Measurements from ENCODE around the gene NKD2. TPM values are rescaled to one million over a fixed set of nuclear protein-coding genes. Genes with fewer than 3 reads are reported as not detected.

The NKD2 gene
- total RNA-seq, 1 donor: 2.2 TPM

DNA sequence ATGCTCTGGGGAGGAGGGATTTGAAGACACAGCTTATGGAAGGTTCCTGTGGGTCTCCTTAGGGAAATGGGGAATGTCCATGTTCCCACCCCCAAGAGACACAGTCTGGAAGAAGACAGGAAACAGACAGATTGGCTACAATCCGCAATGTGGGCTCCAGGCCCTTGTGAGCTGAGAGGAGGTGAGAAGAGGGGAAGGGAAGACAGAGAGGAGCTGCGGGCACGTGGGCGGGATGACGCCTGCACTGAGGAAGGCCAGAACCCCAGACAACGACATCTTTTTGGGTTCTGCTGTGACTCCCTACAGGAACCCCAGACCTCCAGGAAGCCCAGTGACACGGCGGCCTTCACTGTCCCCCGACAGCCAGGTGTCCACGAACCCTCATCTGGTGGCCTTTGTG lies 29.9 kb upstream of the NKD2 start:
- no peak for DNase-seq (ENCODE audit: low read depth)
- no peak for TF ChIP-seq CTCF (IDR thresholded peaks at IDR 0.05; ENCODE audit: insufficient read depth, low read depth, low read length)
- H3K4me3 ChIP-seq (ENCODE audit: low read depth, low read length): no peak overlapping the region

- no peak overlapping the region for H3K4me3 ChIP-seq (ENCODE audit: low read depth, low read length)
- no peak for TF ChIP-seq CTCF (IDR thresholded peaks at IDR 0.05; ENCODE audit: insufficient read depth, low read depth, low read length)
- DNase-seq (ENCODE audit: low read depth): no peak
Observed at GRCh38 chr5:979100-979817, 29.3 kb upstream of the NKD2 start.

DNA sequence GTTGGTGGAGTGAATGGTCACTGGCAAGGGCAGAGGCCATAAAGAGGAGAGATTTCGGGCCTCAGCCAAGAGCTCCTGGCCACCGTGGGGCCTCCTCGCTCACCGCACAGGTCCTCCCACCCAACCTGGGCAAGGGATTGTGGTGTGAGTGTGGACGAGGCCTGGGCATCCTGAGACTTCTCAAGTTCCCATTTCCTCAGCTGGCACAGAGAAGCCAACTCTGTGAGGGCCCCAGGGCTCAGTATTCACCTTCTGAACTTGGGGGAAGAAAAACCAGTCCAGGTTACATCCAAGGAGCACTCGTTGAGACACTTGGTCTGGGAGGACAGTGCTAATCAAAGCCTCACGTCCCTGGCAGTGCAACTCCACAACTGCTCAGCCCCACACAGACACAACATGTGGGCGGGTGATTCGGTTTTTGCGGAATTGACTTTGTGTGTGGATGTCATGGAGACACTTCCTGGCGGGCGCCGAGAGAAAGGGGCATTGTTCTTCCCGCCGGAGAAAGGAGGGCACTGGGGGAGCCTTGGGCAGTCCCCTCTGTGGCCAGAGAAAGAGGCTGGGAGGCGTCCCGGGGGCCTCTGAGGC lies 28.5 kb upstream of the NKD2 start:
- H3K4me3 ChIP-seq (ENCODE audit: low read depth, low read length): no peak overlapping the region
- no peak for TF ChIP-seq CTCF (IDR thresholded peaks at IDR 0.05; ENCODE audit: insufficient read depth, low read depth, low read length)
- DNase-seq (ENCODE audit: low read depth): no peak

DNA sequence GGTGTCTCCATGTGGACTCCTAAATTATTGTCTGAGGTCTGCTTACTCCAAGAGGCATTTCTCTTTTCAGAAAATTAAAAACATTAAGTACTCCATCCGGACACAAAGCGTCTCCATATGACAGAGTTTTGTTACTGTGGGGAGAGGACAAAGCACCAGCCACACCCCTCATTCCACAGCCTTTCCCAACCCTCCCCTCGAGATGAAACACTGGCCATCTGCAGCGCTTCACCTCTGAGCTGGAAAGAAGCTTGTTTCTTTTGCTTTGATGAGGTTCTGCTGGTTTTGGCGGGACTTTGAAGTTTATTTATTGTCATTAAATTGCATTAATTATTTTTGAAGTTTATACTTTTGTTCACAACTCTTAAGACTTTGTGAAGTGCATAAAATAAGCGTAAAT lies 27.6 kb upstream of the NKD2 start:
- no peak overlapping the region for H3K4me3 ChIP-seq (ENCODE audit: low read depth, low read length)
- peak; percentile 37 for DNase-seq (ENCODE audit: low read depth)
- TF ChIP-seq CTCF (IDR thresholded peaks at IDR 0.05; ENCODE audit: insufficient read depth, low read depth, low read length): no peak

DNA sequence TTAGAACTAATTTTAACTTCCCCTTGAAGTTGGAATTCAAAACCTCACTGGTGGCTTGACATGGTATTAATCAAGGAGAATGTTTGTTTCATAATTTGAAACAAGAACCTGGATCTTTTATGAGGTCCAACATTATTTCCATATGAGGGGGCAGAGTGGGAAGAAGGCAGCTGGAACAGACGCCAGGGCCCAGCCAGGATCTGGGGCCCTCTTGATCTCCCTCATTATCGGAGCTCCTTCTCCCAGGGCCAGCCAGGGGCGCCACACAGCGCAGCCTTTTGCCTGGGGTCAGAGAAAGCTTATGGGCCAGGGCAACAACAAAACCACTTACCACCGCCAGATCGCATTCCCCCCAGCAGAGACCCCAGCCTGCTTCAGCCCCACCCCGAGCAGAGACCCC lies 27.1 kb upstream of the NKD2 start:
- H3K4me3 ChIP-seq (ENCODE audit: low read depth, low read length): no peak overlapping the region
- DNase-seq (ENCODE audit: low read depth): no peak
- TF ChIP-seq CTCF (IDR thresholded peaks at IDR 0.05; ENCODE audit: insufficient read depth, low read depth, low read length): no peak

GRCh38 chr5:982377-983237 lies 26.0 kb upstream of the NKD2 start:
- no peak overlapping the region for H3K4me3 ChIP-seq (ENCODE audit: low read depth, low read length)
- peak; percentile 40 for TF ChIP-seq CTCF (IDR thresholded peaks at IDR 0.05; ENCODE audit: insufficient read depth, low read depth, low read length)
- DNase-seq (ENCODE audit: low read depth): no peak

Data from fibroblast of villous mesenchyme (primary cell).